ENCODE measurements around the gene PITPNM1.

- no peak for TF ChIP-seq CTCF (IDR thresholded peaks at IDR 0.05)
- TF ChIP-seq POLR2A (IDR thresholded peaks at IDR 0.05) = no peak
These were observed 42.0 kb downstream of the PITPNM1 start for GRCh38 chr11:67463186-67463585.
